Chondrocyte (in vitro differentiated cells): Measurements from ENCODE around the gene USP34. TPM values are rescaled to one million over a fixed set of nuclear protein-coding genes. Genes with fewer than 3 reads are reported as not detected.

ENCODE experiments used
- DNase-seq: peaks from one replicate; pipeline ENCODE4 v3.0.0; 2021; ENCODE audit warnings: mixed read lengths, low spot score
- H3K27ac Mint-ChIP-seq: one replicate; pipeline ENCODE4 v1.8.0; 2021; ENCODE audit warnings: mild to moderate bottlenecking, moderate library complexity, mixed read lengths; ENCODE audit not compliant: unreplicated experiment
- H3K27me3 Mint-ChIP-seq: 2 replicates; pipeline ENCODE4 v1.8.0; 2021; ENCODE audit warnings: low read depth, mixed read lengths
- H3K36me3 Mint-ChIP-seq: 2 replicates; pipeline ENCODE4 v1.8.0; 2021; ENCODE audit warnings: low read depth, mixed read lengths
- H3K4me1 Mint-ChIP-seq: 2 replicates; pipeline ENCODE4 v1.8.0; 2021; ENCODE audit warnings: low read depth, mild to moderate bottlenecking, mixed read lengths
- H3K4me3 Mint-ChIP-seq: one replicate; pipeline ENCODE4 v1.8.0; 2021; ENCODE audit warnings: mild to moderate bottlenecking, moderate library complexity, mixed read lengths; ENCODE audit not compliant: unreplicated experiment
- H3K9me3 Mint-ChIP-seq: 2 replicates; pipeline ENCODE4 v1.8.0; 2021; ENCODE audit warnings: low read depth, mixed read lengths
- total RNA-seq: library from RNA; stranded (reverse); gene quantifications from 3 replicates; pipeline ENCODE4 v1.2.1, GENCODE V29; 2021
- TF ChIP-seq, protein P1 (sequence below): fragments of 200-600 bp; sonication (generic); IDR thresholded peaks from 2 replicates; pipeline ENCODE4 v1.5.0; 2021; ENCODE audit warnings: antibody characterized with exemption, mild to moderate bottlenecking, moderate library complexity

USP34 gene
- total RNA-seq, 1 donor from 2014 or later, result 104 TPM

DNA sequence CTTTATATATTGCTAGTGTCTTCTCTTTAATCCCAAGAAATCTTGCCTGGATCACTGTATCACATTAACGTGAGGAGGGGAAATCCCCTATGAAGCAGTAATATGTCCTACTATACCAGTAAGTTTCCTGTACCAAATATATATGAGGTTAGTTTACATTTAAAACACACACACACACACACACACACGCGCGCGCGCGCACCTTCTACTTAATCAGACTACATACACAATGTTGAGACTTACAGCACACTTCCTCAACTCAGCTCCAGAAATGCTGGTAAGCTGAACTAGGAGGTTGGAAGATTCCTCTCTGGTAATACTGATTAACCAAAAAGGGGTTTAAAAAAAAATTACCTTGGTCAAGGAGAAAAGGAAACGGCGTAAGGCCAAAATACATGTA is 49.3 kb downstream of the USP34 start:
- H3K4me1 Mint-ChIP-seq, result peaks cover 59% of the 10 kb centered on the region
- no peak overlapping the region for H3K4me3 Mint-ChIP-seq
- H3K36me3 Mint-ChIP-seq, result peaks cover 2% of the 10 kb centered on the region
- DNase-seq, result no peak
- H3K27me3 Mint-ChIP-seq, result no peaks in the 10 kb centered on the region
- TF ChIP-seq, protein P1, sequence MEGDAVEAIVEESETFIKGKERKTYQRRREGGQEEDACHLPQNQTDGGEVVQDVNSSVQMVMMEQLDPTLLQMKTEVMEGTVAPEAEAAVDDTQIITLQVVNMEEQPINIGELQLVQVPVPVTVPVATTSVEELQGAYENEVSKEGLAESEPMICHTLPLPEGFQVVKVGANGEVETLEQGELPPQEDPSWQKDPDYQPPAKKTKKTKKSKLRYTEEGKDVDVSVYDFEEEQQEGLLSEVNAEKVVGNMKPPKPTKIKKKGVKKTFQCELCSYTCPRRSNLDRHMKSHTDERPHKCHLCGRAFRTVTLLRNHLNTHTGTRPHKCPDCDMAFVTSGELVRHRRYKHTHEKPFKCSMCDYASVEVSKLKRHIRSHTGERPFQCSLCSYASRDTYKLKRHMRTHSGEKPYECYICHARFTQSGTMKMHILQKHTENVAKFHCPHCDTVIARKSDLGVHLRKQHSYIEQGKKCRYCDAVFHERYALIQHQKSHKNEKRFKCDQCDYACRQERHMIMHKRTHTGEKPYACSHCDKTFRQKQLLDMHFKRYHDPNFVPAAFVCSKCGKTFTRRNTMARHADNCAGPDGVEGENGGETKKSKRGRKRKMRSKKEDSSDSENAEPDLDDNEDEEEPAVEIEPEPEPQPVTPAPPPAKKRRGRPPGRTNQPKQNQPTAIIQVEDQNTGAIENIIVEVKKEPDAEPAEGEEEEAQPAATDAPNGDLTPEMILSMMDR, result no peak
- H3K27ac Mint-ChIP-seq, result no peak overlapping the region
- no peaks in the 10 kb centered on the region for H3K9me3 Mint-ChIP-seq

DNA sequence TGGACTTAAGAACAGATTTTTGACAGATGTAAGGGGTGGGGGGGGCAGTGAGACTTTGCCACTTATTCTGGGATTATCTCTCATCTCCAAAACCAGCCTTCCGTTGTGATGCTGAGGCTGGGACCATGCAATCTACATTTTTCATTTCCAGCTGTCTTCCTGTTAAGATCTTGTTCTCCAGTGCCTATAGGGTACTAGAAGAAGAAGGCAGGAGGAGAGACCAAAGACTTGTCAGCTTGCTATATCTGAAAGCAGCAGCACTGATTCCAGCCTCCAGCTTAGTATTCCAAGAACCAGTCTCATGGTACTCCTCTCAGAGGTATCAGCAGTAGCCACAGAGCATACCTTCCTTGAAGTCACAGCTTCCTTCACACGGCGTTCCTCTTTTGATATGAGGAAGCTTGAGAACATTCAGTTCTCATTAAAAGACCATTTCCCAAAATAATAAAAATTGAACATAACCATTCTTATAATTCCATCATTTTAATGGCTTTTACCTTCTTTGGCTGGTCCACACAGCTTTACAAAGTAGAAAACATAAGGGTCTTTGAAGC is 49.8 kb downstream of the USP34 start:
- Mint-ChIP-seq H3K9me3 (no peaks in the 10 kb centered on the region), H3K4me3 (no peak overlapping the region), H3K36me3 (peaks cover 2% of the 10 kb centered on the region), H3K27me3 (no peaks in the 10 kb centered on the region), H3K27ac (no peak overlapping the region), H3K4me1 (peaks cover 62% of the 10 kb centered on the region)
- DNase-seq, result no peak
- TF ChIP-seq, protein P1, result no peak

DNA sequence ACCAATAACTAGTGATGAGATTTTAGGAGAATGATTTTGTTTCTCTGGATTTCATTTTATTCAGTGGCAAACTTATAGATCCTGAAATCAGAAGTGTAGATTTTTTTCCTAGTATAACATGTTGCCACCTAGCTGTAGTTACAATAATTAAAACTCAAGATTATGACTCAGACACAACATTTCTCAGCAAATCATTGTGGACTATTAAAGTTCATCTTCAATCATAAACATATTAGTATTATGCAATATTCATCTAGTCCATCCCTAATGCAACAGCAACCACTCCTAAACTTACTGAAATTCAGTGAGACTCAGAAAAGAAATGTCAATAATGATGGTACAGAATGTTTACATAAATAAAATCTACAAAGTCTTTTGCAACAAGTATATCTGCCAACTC is 51.3 kb downstream of the USP34 start:
- H3K36me3 Mint-ChIP-seq, result peaks cover 2% of the 10 kb centered on the region
- DNase-seq, result no peak
- TF ChIP-seq, protein P1, result peak; percentile 46
- no peak overlapping the region for H3K4me3 Mint-ChIP-seq
- no peaks in the 10 kb centered on the region for H3K27me3 Mint-ChIP-seq
- no peaks in the 10 kb centered on the region for H3K9me3 Mint-ChIP-seq
- no peak overlapping the region for H3K27ac Mint-ChIP-seq
- peaks cover 64% of the 10 kb centered on the region for H3K4me1 Mint-ChIP-seq

DNA sequence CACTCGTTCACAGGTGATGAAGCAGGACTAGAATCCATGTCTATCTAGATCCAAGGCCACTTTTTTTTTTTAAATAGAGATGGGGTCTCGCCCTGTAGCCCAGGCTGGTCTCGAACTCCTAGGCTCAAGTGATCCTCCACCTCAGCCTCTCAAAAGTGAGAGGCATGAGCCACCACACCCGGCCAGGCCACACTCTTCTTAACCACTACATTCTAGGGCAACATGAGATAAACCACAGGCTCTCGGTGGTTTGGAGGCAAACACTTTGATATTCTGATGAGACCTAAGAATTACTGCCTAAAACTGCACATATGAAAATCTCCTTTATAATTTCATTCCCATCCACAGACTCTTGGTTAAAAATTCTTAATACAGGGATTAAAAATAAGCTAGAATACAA is 51.8 kb downstream of the USP34 start:
- Mint-ChIP-seq H3K4me3 (no peak overlapping the region), H3K4me1 (peaks cover 64% of the 10 kb centered on the region), H3K27me3 (no peaks in the 10 kb centered on the region), H3K36me3 (peaks cover 2% of the 10 kb centered on the region), H3K9me3 (no peaks in the 10 kb centered on the region), H3K27ac (no peak overlapping the region)
- DNase-seq, result no peak
- TF ChIP-seq, protein P1, result no peak

DNA sequence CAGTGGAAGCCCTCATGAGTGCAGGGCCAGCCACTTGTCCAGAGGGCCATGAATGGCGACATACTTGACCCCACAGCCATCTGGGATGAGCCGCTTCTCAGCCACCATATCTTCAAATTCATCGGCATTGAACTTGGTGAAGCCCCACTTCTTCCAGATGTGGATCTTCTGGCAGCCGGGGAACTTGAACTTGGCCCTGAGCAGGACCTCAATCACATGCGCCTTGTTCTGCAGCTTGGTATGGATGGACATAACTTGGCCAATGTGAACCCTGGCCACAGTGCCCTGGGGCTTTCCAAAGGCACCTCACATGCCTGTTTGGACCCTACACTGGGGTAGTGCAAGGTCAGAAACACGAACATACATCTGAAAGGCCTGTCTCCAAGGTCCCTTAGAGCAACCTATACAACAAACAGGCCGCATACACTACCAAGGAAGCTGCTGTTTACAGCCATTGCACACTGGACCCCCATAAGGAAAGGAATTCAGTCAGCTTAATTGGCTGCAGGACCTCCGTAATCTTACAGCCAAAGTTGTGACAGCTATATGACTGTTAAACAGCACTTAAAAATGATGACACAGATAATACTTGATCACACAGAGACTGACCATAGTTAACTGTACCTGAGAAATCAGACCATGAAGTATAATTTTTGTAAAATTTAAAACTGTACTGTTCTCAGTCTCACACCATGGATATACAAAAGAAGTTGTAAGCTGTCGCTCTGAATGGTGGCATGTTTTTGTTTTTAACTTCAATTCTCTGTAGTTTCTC is 53.8 kb downstream of the USP34 start:
- H3K9me3 Mint-ChIP-seq, result no peaks in the 10 kb centered on the region
- no peaks in the 10 kb centered on the region for H3K27me3 Mint-ChIP-seq
- peaks cover 2% of the 10 kb centered on the region for H3K36me3 Mint-ChIP-seq
- no peak overlapping the region for H3K4me3 Mint-ChIP-seq
- H3K4me1 Mint-ChIP-seq, result peaks cover 51% of the 10 kb centered on the region
- H3K27ac Mint-ChIP-seq, result peak overlapping the region; percentile 66
- no peak for DNase-seq
- TF ChIP-seq, protein P1, result no peak
